DOHH2 (cell line): Measurements from ENCODE around the gene MAL.

Source experiments
- H3F3A ChIP-seq: fragments of 200-600 bp; sonication (generic), shearing (Covaris generic); 2 replicates; pipeline ENCODE4 v1.6.0; 2016; ENCODE audit warnings: antibody characterized with exemption, mild to moderate bottlenecking; ENCODE audit not compliant: control insufficient read depth, insufficient read depth
- H3K27ac ChIP-seq: fragments of 200-600 bp; sonication (generic); 2 replicates; pipeline ENCODE4 v1.5.1; 2014; ENCODE audit warnings: low read depth, mild to moderate bottlenecking, low read length, moderate library complexity
- H3K27me3 ChIP-seq: fragments of 200-600 bp; sonication (generic); 2 replicates; pipeline ENCODE4 v1.6.1; 2014; ENCODE audit warnings: mild to moderate bottlenecking, low read length, mixed read lengths; ENCODE audit not compliant: control insufficient read depth
- H3K36me3 ChIP-seq: fragments of 200-600 bp; sonication (generic); 2 replicates; pipeline ENCODE4 v1.6.1; 2014; ENCODE audit warnings: mild to moderate bottlenecking, low read length, moderate library complexity, mixed read lengths; ENCODE audit not compliant: control insufficient read depth
- H3K4me1 ChIP-seq: fragments of 200-600 bp; sonication (generic); 2 replicates; pipeline ENCODE4 v1.6.1; 2014; ENCODE audit warnings: mild to moderate bottlenecking, low read length, mixed read lengths; ENCODE audit not compliant: control insufficient read depth
- H3K4me2 ChIP-seq: fragments of 200-600 bp; sonication (generic); 2 replicates; pipeline ENCODE4 v1.6.0; 2014; ENCODE audit warnings: mild to moderate bottlenecking, low read length, moderate library complexity
- H3K4me3 ChIP-seq: fragments of 200-600 bp; sonication (generic); 2 replicates; pipeline ENCODE4 v1.5.1; 2014; ENCODE audit warnings: mild to moderate bottlenecking, low read length, mixed read lengths
- H3K79me2 ChIP-seq: fragments of 200-600 bp; sonication (generic); 2 replicates; pipeline ENCODE4 v1.6.1; 2014; ENCODE audit warnings: mild to moderate bottlenecking, low read length, mixed read lengths; ENCODE audit not compliant: control insufficient read depth
- H3K9me2 ChIP-seq: fragments of 200-600 bp; sonication (generic); replicated peaks from 2 replicates; pipeline ENCODE4 v1.6.1; 2014; ENCODE audit warnings: mild to moderate bottlenecking, low read length, mixed read lengths; ENCODE audit not compliant: control insufficient read depth
- H3K9me3 ChIP-seq: fragments of 200-600 bp; sonication (generic); 2 replicates; pipeline ENCODE4 v1.6.1; 2014; ENCODE audit warnings: antibody characterized with exemption, low read length, mixed read lengths; ENCODE audit not compliant: control insufficient read depth, insufficient read depth
- H4K20me1 ChIP-seq: fragments of 200-600 bp; sonication (generic); 2 replicates; pipeline ENCODE4 v1.6.0; 2014; ENCODE audit warnings: low read depth, mild to moderate bottlenecking, antibody characterized with exemption, low read length, moderate library complexity; ENCODE audit not compliant: control insufficient read depth, insufficient read depth
- EZH2phosphoT487 ChIP-seq: fragments of 200-600 bp; sonication (generic); IDR thresholded peaks from 2 replicates; pipeline ENCODE4 v1.6.1; 2017; ENCODE audit warnings: borderline replicate concordance, mild to moderate bottlenecking, antibody characterized with exemption, low read length, moderate library complexity, mixed read lengths
- TF ChIP-seq, protein P1 (sequence below): fragments of 200-600 bp; sonication (generic); IDR thresholded peaks from one replicate; pipeline ENCODE4 v1.5.1; 2014; ENCODE audit warnings: antibody characterized with exemption, mild to moderate bottlenecking, low read depth, low read length; ENCODE audit not compliant: poor library complexity, severe bottlenecking

MAL gene

DNA sequence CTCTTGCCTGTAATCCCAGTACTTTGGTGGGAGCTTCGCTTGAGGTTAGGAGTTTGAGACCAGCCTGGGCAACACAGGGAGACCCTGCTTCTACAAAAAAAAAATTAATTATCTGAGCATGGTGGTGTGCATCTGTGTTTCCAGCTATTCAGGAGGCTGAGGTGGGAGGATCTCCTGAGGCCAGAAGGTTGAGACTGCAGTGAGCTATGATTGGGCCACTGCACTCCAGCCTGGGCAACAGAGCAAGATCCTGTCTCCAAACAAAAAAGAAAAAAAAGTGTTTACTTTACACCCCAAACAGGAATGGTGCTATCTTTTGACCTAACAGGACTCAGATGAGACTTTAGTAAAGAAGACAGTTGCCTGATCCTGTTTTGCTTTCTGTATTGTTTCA is 35.6 kb downstream of the MAL start:
- Histone ChIP-seq H3K27me3 (peaks cover 3% of the 10 kb centered on the region; the same call in 1 of the 2 replicates), H3F3A (no peaks in the 10 kb centered on the region), H3K9me3 (no peaks in the 10 kb centered on the region), H3K4me3 (no peak overlapping the region), H3K4me1 (0 out of 2 replicates have a peak, but pooled peaks cover 6% of the 10 kb centered on the region), H3K36me3 (no peaks in the 10 kb centered on the region), H3K9me2 (no peaks in the 10 kb centered on the region), H3K27ac (no peak overlapping the region), H3K79me2 (no peaks in the 10 kb centered on the region), H4K20me1 (no peaks in the 10 kb centered on the region), H3K4me2 (no peak overlapping the region)
- TF ChIP-seq, protein P1, sequence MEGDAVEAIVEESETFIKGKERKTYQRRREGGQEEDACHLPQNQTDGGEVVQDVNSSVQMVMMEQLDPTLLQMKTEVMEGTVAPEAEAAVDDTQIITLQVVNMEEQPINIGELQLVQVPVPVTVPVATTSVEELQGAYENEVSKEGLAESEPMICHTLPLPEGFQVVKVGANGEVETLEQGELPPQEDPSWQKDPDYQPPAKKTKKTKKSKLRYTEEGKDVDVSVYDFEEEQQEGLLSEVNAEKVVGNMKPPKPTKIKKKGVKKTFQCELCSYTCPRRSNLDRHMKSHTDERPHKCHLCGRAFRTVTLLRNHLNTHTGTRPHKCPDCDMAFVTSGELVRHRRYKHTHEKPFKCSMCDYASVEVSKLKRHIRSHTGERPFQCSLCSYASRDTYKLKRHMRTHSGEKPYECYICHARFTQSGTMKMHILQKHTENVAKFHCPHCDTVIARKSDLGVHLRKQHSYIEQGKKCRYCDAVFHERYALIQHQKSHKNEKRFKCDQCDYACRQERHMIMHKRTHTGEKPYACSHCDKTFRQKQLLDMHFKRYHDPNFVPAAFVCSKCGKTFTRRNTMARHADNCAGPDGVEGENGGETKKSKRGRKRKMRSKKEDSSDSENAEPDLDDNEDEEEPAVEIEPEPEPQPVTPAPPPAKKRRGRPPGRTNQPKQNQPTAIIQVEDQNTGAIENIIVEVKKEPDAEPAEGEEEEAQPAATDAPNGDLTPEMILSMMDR: no peak
- no peak for TF ChIP-seq EZH2phosphoT487

DNA sequence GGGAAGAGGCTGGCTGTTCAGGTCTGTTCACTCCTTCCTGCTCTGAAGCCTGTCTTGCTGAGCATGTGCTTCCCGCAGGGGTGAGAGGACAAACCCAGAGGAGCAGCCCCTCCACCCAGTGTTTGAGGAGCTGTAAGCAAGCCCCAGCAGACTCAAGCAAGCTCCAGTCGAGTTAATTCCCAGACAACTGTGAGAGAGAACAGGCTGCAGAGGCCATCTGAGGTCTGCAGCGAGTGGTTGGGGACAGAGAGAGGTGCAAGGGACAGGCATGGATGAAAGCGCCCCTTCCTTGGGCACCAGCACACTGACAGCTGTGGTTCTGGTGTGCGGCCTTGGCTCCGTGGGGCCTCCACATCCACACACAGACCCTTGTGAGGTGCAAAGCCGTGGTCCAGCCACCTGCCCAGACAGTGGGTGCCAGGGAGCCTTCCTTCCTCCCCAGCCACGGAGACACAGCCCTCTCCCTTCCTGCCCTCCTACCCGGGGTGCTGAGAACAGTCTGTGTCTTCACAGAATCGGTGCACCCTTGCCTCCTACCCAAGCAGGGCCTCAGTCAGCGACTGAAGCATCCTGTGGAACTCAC is 36.2 kb downstream of the MAL start:
- Histone ChIP-seq H3K79me2 (no peaks in the 10 kb centered on the region), H3K9me3 (no peaks in the 10 kb centered on the region), H3K27ac (no peak overlapping the region), H4K20me1 (no peaks in the 10 kb centered on the region), H3K4me1 (0 out of 2 replicates have a peak, but pooled peaks cover 6% of the 10 kb centered on the region), H3K4me2 (no peak overlapping the region), H3K4me3 (no peak overlapping the region), H3K36me3 (no peaks in the 10 kb centered on the region), H3K9me2 (no peaks in the 10 kb centered on the region), H3F3A (no peaks in the 10 kb centered on the region), H3K27me3 (no peaks in the 10 kb centered on the region)
- no peak for TF ChIP-seq EZH2phosphoT487
- TF ChIP-seq, protein P1: no peak

DNA sequence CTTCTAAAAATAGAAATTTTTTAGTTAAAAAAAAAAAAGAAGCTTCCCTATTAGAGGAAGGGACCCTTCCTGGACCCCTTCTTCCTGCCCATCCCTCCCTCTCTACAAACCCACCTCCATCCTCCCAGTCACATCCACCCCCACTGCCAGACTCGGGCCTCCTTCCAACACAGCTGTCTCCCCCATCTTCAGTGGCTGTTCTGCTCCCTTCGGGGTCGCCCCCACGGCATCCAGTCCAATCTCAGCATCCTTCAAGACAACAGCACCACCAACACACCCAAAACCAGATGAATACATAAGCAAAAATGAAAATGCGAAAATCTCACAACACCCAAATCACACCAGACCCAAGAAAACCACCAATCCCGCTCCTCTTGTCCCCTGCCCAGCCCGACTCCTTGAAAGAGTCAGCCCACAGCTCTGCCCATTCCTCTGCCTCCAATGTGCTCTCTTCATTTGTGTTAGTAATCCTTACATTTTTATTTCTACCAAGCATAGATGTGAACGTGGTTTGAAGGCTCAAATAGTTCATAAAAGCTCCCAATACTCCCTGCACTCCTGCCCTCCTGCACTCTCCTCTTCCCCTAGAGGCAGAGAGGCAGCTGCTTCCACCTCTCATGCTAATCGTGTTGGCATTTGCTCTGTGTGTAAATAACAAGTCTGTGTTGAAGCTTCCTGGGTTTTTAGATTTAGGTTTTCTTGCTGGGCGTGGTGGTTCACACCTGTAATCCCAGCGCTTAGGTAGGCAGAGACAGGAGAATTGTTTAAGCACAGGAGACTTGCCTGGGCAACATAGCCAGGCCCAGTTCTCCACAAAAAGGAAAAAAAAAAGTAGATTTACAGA is 37.0 kb downstream of the MAL start:
- Histone ChIP-seq H3K9me3 (no peaks in the 10 kb centered on the region), H3K79me2 (no peaks in the 10 kb centered on the region), H3K4me1 (0 out of 2 replicates have a peak, but pooled peaks cover 6% of the 10 kb centered on the region), H3K36me3 (no peaks in the 10 kb centered on the region), H4K20me1 (no peaks in the 10 kb centered on the region), H3F3A (no peaks in the 10 kb centered on the region), H3K27ac (no peak overlapping the region), H3K27me3 (no peaks in the 10 kb centered on the region), H3K4me2 (no peak overlapping the region), H3K9me2 (no peaks in the 10 kb centered on the region), H3K4me3 (no peak overlapping the region)
- no peak for TF ChIP-seq EZH2phosphoT487
- TF ChIP-seq, protein P1: no peak
